GM12875 (cell line): ENCODE measurements around the gene ATP5MC2.

ENCODE experiments used
- H3K4me3 ChIP-seq: one replicate; pipeline ENCODE4 v1.5.1; 2011; ENCODE audit warnings: low read depth, low read length, control low read depth
- CTCF ChIP-seq: IDR thresholded peaks from 2 replicates; pipeline ENCODE4 v1.5.1; 2011; ENCODE audit warnings: low read depth, mild to moderate bottlenecking, control low read depth, inconsistent platforms, low read length, moderate library complexity, borderline replicate concordance; ENCODE audit not compliant: insufficient read depth

Gene ATP5MC2

GRCh38 chr12:53713516-53713915, 37.6 kb upstream of the ATP5MC2 start:
- no peak for TF ChIP-seq CTCF
- no peak overlapping the region for H3K4me3 ChIP-seq

- no peak for TF ChIP-seq CTCF
These were observed 36.3 kb upstream of the ATP5MC2 start for GRCh38 chr12:53712059-53712643.

GRCh38 chr12:53710091-53710490, 34.2 kb upstream of the ATP5MC2 start:
- TF ChIP-seq CTCF = no peak
- H3K4me3 ChIP-seq = no peak overlapping the region

More at GRCh38 chr12:53712059-53712643, 36.3 kb upstream of the ATP5MC2 start:
- no peak overlapping the region for H3K4me3 ChIP-seq

GRCh38 chr12:53709671-53710070, 33.8 kb upstream of the ATP5MC2 start:
- no peak overlapping the region for H3K4me3 ChIP-seq
- no peak for TF ChIP-seq CTCF

GRCh38 chr12:53706080-53706479, 30.2 kb upstream of the ATP5MC2 start:
- TF ChIP-seq CTCF = no peak
- H3K4me3 ChIP-seq = no peak overlapping the region

- no peak overlapping the region for H3K4me3 ChIP-seq
- no peak for TF ChIP-seq CTCF
These were observed 27.9 kb upstream of the ATP5MC2 start for GRCh38 chr12:53703756-53704155.

GRCh38 chr12:53701518-53702264, 25.8 kb upstream of the ATP5MC2 start:
- peak; percentile 95 for TF ChIP-seq CTCF
- H3K4me3 ChIP-seq = no peak overlapping the region
